ENCODE data around the gene TMEM72. TPM values are rescaled to one million over a fixed set of nuclear protein-coding genes. Genes with fewer than 3 reads are reported as not detected.

Gene TMEM72
- polyA plus RNA-seq, 1 donor from 2014 or later: 1.4 TPM

GRCh38 chr10:44975431-44976331 lies 64.5 kb downstream of the TMEM72 start:
- no peak overlapping the region for H3K9ac ChIP-seq (ENCODE audit: low read length)
- H3K9me2 ChIP-seq (ENCODE audit: insufficient read depth, low read length): no peaks in the 10 kb centered on the region
- no peaks in the 10 kb centered on the region for H3F3A ChIP-seq (ENCODE audit: insufficient read depth, low read length, poor library complexity, severe bottlenecking)
- TF ChIP-seq EZH2 (IDR thresholded peaks at IDR 0.05; ENCODE audit: borderline replicate concordance, insufficient read depth, low read length, poor library complexity, severe bottlenecking) (no peak), MXI1 (conservative IDR thresholded peaks at IDR 0.05; ENCODE audit: poor library complexity, severe bottlenecking) (no peak), REST (IDR thresholded peaks at IDR 0.05; ENCODE audit: borderline replicate concordance) (no peak), RAD21 (conservative IDR thresholded peaks at IDR 0.05) (no peak), SMC3 (conservative IDR thresholded peaks at IDR 0.05; ENCODE audit: poor library complexity) (no peak)
- TF ChIP-seq, protein P1, sequence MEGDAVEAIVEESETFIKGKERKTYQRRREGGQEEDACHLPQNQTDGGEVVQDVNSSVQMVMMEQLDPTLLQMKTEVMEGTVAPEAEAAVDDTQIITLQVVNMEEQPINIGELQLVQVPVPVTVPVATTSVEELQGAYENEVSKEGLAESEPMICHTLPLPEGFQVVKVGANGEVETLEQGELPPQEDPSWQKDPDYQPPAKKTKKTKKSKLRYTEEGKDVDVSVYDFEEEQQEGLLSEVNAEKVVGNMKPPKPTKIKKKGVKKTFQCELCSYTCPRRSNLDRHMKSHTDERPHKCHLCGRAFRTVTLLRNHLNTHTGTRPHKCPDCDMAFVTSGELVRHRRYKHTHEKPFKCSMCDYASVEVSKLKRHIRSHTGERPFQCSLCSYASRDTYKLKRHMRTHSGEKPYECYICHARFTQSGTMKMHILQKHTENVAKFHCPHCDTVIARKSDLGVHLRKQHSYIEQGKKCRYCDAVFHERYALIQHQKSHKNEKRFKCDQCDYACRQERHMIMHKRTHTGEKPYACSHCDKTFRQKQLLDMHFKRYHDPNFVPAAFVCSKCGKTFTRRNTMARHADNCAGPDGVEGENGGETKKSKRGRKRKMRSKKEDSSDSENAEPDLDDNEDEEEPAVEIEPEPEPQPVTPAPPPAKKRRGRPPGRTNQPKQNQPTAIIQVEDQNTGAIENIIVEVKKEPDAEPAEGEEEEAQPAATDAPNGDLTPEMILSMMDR (IDR thresholded peaks at IDR 0.05; ENCODE audit: poor library complexity, severe bottlenecking): no peak
- no peak overlapping the region for H3K27ac ChIP-seq (ENCODE audit: low read length)
- no peaks in the 10 kb centered on the region for H3K9me3 ChIP-seq (ENCODE audit: low read length)
- H2AFZ ChIP-seq (ENCODE audit: low read depth, low read length): no peak overlapping the region
- no peaks in the 10 kb centered on the region for H4K20me1 ChIP-seq (ENCODE audit: insufficient read depth)
- H3K27me3 ChIP-seq (ENCODE audit: insufficient read depth, low read depth, low read length): no peaks in the 10 kb centered on the region
- no peak overlapping the region for H3K4me3 ChIP-seq (ENCODE audit: low read length)
- H3K36me3 ChIP-seq (ENCODE audit: insufficient read depth, low read length): no peaks in the 10 kb centered on the region
- H3K79me2 ChIP-seq (replicated peaks; ENCODE audit: insufficient read depth, low read length): no peaks in the 10 kb centered on the region
- no peak overlapping the region for H3K4me2 ChIP-seq (ENCODE audit: low read length)

DNA sequence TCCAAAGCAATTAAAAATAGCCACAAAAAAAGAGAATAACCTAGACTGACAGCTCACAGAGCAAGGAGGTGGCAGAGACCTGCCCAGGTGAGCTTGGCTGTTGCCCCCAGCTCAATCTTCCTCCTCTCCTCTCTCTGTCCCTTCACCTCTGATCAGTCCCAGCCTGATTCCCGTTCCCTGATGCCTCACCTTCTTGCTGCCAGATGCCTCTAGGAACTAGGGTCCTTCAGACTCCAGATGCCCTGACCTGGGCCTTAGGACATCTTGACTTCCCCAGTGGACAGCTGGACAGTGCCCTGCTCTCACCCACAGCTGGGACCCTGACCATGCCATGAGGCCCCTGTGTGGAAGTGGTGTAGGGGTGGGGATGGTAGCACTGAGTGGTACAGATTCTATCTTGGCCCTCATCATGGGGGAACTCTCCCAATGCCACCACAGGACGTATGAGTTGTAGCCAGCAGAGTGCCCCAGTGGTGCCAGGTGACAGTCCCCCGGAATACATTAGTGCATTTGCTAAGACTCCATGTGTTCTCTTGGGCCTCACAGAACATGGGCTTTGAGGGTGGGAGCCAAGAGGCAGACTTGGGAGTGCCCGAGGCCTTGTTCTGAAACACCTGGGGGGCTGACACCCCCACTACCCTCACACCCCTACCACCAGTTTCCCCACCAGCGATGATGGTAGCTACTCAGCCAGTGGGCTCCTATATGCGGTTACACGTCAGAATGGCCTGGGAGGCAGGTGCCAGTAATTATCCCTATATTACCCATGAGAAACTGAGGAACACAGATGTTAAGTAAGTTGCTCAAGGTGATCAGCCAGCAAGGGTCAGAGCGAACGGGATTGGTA lies 65.4 kb downstream of the TMEM72 start:
- Histone ChIP-seq H3K9me2 (ENCODE audit: insufficient read depth, low read length) (no peaks in the 10 kb centered on the region), H3K27me3 (ENCODE audit: insufficient read depth, low read depth, low read length) (no peaks in the 10 kb centered on the region), H3K36me3 (ENCODE audit: insufficient read depth, low read length) (no peaks in the 10 kb centered on the region), H2AFZ (ENCODE audit: low read depth, low read length) (no peak overlapping the region), H3F3A (ENCODE audit: insufficient read depth, low read length, poor library complexity, severe bottlenecking) (no peaks in the 10 kb centered on the region), H3K4me3 (ENCODE audit: low read length) (no peak overlapping the region), H3K9me3 (ENCODE audit: low read length) (no peaks in the 10 kb centered on the region), H4K20me1 (ENCODE audit: insufficient read depth) (no peaks in the 10 kb centered on the region), H3K79me2 (replicated peaks; ENCODE audit: insufficient read depth, low read length) (no peaks in the 10 kb centered on the region), H3K4me2 (ENCODE audit: low read length) (no peak overlapping the region), H3K9ac (ENCODE audit: low read length) (no peak overlapping the region), H3K27ac (ENCODE audit: low read length) (no peak overlapping the region)
- TF ChIP-seq MXI1 (conservative IDR thresholded peaks at IDR 0.05; ENCODE audit: poor library complexity, severe bottlenecking) (no peak), POLR2AphosphoS5 (IDR thresholded peaks at IDR 0.05) (no peak), TAF1 (IDR thresholded peaks at IDR 0.05; ENCODE audit: low read depth) (no peak), RAD21 (conservative IDR thresholded peaks at IDR 0.05) (no peak), EP300 (conservative IDR thresholded peaks at IDR 0.05; ENCODE audit: poor library complexity, severe bottlenecking) (no peak), EZH2 (IDR thresholded peaks at IDR 0.05; ENCODE audit: borderline replicate concordance, insufficient read depth, low read length, poor library complexity, severe bottlenecking) (no peak), REST (IDR thresholded peaks at IDR 0.05; ENCODE audit: borderline replicate concordance) (no peak)
- TF ChIP-seq, protein P1 (IDR thresholded peaks at IDR 0.05; ENCODE audit: poor library complexity, severe bottlenecking): no peak

Data from neural cell (in vitro differentiated cells).